GDM1 (cell line): ENCODE results near the gene TMX2.
"Not testable (repeated sequence)": the region's sequence is repeated elsewhere in the genome, so short reads cannot be mapped to it uniquely, and the experiment has no call there.

Experiments
- DNase-seq: peaks from one replicate; lab custom pipeline; 2025; lab: John Stamatoyannopoulos, UW

TMX2 gene

DNA sequence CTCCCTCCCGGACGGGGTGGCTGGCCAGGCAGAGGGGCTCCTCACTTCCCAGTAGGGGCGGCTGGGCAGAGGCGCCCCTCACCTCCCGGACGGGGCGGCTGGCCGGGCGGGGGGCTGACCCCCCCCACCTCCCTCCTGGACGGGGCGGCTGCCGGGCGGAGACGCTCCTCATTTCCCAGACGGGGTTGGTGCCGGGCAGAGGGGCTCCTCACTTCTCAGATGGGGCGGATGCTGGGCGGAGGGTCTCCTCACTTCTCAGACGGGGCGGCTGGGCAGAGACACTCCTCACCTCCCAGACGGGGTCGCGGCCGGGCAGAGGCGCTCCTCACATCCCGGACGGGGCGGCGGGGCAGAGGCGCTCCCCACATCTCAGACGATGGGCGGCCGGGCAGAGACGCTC, 4.3 kb downstream of the TMX2 start:
- not testable (repeated sequence) for DNase-seq

DNA sequence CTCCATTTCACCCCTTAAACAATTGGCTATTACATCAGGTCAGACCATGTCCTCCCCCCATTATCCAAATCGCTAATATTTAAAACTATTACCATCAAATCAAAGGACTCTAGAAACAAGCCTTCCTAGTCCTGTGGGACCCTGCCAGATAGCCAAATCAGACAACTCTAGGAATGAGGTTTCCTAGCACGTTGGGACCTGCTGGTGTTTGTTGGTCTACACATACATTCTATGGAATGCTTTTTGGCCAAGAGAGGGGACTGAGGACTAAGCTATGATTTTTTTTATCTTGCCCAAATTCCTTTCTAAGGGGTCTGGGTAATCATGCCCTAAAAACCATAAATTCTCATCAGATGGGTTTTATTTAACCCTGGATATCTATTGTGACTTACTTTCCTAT, 14.8 kb downstream of the TMX2 start:
- DNase-seq = no peak

DNA sequence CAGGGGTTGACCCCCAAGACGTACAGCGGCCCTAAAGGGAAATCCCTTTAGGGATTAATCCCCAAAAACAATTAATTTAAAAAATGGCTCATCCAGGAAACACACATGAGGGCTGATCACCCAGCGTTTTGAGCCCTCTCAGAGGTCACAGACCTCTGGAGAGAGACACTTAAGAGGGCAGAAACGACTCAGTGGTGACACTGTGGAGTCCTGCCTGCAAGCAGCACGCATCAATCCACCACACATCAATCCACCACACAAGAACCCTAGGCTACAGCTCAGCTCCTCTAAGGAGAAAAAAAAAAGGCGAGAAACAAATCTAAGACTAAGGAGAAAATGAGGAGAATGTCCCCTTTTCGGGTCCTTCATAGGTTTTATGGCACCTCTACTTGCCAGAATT, 16.4 kb downstream of the TMX2 start:
- no peak for DNase-seq

DNA sequence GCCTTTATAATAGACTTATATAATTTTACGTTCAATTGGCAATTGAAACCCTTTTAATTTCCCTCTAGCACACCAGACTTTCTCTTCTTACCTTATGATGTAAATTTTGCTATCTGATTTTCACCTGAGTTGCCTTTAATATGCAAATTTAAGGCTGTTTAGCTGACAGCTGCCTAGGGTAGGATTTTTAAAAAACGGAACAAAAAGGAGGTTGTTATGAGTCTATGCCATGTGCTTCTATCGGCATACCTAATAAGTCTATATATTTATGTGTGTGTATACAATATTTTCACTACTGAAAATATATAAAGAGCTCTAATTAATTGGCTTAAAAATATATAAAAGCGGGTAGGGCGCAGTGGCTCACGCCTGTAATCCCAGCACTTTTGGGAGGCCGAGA, 17.1 kb downstream of the TMX2 start:
- DNase-seq = no peak

DNA sequence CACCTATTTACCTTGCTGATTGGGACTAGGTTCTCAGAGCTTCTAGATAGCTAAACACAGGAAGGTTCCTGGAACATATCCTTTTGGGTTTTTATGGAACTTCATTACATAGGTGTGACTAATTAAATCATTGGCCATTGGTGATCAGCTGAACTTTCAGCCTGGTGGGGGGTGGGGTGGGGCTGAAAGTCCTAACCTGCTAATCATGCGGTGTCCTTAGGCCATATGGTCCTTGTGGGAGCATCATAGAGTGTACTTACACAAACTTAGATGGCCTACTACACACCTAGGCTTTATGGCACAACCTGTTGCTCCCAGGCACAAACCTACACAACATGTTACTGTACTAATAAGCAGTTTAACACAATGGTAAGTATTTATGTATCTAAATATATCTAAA, 20.3 kb downstream of the TMX2 start:
- no peak for DNase-seq

DNA sequence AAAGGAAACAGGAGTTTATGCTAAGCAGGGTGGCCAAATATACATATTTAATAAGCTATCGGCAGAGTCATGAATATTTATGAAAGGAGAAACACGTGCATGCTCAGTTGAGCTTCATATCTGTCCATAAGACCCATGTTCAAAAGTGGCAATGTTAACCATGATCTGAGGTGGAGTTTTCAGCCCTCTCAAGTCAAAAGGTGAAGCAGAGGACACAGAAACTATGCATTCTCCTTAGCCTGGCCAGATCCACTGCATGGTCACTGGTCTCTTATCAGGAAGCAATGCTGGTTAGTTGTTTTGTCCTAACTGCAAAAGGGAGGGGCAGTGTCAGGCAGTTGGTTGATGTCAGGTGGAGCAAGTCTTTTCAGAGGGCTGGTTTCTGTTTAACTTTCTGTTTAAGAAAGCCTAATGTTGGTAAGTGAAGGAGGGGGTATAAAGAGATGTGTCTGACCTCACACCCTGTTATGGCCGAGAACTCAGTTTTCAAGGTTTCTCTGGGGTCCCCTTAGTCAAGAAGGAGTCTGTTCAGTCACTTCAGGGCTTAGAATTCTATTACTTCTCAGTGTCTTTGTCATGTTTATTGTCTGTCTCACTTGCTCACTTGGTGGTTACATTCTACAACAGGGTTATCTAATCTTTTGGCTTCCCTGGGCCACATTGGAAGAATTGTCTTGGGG, 23.4 kb downstream of the TMX2 start:
- DNase-seq = no peak

DNA sequence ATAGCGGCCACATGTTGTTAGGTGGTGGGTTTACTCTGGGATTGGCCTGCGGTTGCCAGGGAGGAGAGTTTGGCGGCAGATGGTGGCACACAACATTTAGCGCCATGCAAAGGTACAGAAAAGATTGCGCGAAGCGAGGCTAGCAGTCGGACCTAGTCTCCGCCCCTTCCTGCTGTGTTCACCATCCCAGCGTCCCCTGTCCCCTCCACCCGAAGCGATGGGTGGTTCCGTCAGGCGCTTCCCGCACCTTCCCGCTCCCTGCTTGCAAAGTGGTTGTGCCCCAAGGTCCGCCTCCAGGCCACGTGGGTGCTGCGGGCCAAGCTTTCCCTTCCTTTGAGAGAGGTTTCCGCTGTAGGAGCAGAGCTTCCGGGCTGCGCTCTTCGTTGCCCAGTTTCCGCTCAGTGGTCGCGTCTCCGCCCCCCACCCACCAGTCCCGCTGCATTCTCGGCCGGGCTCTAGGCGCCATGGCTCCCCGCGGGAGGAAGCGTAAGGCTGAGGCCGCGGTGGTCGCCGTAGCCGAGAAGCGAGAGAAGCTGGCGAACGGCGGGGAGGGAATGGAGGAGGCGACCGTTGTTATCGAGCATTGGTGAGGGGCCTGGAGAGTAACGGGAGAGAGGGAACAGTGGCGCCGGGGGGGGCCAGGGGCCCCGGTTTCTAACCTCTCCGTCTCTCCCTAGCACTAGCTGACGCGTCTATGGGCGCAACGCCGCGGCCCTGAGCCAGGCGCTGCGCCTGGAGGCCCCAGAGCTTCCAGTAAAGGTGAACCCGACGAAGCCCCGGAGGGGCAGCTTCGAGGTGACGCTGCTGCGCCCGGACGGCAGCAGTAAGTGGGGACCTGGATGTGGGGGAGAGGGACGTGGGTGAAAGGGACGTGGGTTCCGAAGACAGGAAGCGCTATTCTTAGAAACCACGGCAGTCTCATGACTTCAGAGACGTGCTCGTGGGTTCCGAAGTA, 29.0 kb downstream of the TMX2 start, which contains the start of gene SELENOH:
Gene SELENOH, plus strand, starts transcription at position 360 of the 955 bp plus-strand sequence. Its CDS starts 105 bp downstream, at position 465.
- peak; percentile 98 for DNase-seq

DNA sequence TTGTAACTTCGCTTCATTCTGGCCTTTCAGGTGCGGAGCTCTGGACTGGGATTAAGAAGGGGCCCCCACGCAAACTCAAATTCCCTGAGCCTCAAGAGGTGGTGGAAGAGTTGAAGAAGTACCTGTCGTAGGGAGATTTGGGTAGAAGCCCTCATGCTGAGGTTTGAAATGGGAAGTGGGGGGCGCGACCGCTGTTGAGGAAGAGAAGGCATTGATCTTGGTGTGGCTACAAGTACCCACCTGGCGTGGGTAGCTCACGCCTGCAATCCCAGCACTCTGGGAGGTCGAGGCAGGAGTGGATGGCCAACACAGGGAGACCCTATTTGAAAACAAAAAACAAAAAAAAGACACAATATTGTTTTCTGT, 29.7 kb downstream of the TMX2 start:
- no peak for DNase-seq

DNA sequence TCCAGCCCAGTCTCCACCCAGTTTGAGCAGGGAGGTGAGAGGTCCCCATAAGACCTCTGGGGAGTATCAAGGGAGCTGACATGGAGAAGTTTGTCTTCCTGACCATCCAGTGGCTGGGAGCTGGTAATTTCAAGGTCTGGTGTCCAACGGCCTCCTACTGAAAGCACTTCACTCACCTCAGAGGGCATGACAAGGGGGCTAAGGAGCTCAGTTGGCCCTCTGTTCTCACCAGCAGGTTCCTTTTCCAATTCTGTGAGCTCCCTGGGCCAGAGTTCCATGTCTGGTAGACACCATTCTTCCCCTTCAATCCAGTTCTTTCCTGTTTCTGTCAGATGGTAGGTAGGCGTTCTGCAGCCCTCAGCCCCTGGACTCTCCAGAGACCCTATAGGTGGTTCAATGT, 32.0 kb downstream of the TMX2 start:
- DNase-seq = no peak

DNA sequence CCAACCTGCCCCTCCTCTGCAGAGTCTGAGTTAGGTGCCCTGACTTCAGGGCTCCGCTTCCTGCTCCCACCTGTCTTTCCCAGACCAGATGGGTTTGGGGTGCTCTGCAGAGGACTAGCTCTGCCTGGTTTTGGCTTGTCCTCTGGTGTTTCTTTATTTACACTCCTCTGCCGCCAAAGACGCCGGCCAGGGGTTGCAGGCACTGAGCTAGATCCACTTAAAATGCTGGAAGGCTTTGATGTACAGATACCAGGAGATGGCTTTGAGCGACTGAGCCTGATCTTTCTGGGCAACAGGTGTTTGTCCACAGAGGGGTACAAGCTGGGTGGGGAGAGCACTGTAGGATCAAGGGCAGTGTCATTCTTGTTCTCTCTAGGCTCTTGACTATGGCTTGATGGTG, 32.8 kb downstream of the TMX2 start:
- no peak for DNase-seq

DNA sequence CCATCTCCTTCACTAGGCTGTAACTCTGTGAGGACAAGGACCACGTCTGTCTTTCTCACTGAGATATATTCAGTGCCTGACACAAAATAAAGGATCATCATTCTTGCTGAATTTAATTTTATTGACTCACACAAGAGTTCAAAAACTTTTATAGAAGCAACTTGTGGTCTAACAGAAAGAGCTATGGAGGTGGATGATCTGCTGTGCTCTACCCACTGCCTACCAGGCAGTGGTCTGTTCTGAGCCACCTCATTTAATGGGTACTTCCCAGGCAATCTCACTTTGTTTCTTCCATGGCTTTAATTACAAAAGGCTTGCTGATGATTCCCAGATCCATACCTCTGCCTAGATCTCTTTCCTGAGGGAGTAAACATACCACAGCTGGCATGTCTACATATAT, 34.5 kb downstream of the TMX2 start:
- no peak for DNase-seq

DNA sequence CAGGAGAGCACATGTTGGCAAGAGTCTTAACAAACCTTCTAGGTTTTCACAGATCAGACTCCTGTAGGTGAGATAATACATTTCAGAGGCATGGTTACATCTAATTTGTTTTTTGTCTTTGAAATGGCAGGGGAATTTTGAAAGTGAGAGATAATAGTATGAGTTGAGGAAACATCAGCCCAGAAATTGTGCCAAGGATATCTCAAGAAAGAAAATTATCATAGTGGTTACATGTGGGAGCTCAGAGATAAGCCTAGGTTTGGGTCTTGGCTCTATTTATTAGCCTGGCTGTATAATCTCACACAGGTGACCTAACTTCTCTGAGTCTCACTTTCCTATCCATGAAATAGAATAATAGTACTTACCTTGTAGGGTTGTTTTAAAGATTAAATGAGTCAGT, 38.8 kb downstream of the TMX2 start:
- DNase-seq = no peak

DNA sequence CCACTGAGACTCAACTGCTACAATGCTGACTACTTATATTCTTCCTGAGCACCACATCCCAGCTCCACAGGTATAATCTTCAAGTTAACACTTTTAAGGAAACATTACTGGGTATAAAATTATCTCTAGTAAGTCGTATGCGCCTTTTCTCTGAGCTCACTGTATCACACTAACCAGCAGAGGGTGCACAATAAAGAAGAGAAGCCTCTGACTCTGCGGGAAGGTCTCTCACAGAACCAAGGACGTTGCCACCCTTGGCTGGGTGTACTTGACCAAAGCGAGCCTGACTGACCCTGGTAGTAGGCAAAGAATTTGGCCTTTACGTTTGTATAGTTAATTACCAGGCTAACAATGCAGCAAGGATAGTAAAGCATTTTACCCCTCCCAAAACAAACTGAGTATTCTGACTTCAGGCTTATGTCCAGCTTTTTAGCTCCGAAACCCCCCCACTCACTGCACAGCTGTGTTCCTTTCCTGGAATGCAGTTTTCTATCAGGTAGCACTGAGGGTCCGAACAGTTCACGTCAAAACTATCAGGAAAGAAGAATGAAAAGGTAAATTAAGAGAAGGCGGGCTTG, 39.4 kb downstream of the TMX2 start, which contains the start of gene BTBD18:
Gene BTBD18, minus strand, starts transcription at position 144 of the 578 bp plus-strand sequence. CDS start 631 bp downstream, outside the sequence.
- no peak for DNase-seq

DNA sequence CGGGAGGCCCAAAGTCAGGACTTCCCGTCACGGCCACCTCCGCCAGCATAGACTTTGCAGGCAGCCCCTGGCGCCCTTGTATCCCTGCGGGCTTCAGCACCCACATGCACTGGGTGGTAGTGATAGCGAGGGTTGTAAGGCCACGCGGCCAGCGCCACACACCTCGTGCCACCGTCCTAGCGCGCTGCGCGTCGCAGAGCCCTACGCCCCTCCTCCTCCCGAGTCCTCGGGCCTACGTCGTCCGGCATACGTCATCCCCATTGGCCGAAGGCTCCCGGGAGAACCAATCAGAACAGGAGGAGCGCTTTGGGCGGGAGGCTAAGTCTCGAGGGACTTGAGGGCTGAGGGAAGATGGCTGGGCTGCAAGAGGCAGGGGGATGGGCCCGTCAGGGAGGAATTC, 40.6 kb downstream of the TMX2 start:
- no peak for DNase-seq

DNA sequence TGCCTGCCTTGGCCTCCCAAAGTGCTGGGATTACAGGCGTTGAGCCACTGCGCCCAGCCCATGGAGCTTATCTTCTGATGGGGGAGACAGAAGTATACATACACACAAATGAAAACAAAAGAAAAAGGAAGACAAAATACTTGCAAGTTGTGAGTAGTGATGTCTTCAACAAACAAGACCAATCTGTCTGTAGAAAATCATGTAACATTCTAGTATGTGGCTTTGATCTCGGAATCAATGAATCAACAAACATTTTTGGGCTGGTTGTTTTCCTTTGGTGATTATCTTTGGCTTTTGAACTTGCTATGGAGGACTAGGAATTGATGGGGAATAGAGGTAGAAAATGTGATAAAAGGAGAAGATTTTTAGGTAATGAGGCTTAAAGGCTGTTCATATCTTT, 45.8 kb downstream of the TMX2 start:
- no peak for DNase-seq

DNA sequence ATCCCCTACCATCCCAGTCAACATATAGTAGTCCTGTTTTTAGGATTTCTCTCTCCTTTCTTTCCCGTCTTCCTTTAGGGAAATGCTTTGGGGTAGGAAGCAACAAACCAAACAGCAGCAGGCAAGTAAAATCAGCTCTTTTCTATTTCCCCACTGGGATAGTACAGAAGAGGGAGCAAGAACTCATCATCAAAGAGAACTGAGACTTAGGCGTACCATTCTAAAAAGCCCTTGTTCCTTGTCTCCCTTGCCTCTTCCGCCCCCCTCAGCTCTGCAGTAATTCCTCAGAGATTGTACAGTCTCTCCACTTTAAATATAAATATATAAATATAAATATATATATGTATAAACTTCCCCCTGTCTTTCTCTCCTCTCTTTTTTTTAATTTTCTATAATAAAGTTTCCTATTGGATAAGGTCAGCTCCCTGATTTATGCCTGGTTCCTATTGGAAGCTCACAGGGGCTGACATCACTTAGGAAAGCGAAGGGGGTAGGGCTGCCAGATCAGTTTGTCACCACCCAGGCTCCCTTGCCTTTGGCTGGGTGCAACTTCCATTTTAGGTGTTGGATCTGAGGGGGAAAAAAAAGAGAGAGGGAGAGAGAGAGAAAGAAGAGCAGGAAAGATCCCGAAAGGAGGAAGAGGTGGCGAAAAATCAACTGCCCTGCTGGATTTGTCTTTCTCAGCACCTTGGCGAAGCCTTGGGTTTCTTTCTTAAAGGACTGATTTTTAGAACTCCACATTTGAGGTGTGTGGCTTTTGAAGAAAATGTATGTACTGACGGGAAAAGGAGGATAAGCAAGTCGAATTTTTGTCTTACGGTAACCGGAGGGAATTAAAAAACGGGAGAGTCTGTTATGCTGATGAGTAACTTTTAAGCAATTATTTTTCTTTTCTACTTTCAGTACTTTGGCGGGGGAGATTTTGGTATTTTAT, 49.2 kb downstream of the TMX2 start, which contains the start of gene CTNND1:
Gene CTNND1, plus strand, starts transcription at position 502 of the 934 bp plus-strand sequence. CDS start 29,677 bp downstream, outside the sequence.
- DNase-seq = peak; percentile 79

DNA sequence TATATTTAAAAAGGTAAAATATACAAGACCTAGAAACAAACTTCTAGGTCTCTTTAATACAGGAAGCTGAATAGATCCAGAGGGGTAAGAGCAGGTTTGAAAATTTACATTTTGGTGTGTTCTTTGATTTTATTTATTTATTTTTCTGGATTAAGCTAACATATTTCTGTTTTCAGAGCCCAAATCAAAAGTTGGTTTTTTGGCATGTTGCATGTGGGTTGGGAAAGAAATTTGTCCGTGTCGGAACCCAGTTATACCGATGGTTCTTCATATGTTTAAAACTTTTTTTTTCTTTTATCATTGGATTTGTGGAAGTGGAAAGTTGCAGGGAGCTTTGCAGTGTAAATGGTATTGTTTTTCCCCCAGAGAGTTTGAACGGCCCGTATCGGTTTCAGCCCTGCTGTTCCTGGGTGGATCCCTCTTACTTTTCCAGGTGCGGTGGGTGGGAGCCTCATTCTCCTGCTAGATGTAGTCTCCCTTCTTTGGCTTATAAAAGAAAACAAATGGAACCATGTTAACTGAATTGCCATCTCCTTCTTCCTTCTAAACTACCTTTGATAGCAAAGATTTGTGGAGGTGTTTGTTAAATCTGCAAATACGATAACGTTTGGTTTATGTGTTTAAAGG, 50.0 kb downstream of the TMX2 start:
- no peak for DNase-seq

DNA sequence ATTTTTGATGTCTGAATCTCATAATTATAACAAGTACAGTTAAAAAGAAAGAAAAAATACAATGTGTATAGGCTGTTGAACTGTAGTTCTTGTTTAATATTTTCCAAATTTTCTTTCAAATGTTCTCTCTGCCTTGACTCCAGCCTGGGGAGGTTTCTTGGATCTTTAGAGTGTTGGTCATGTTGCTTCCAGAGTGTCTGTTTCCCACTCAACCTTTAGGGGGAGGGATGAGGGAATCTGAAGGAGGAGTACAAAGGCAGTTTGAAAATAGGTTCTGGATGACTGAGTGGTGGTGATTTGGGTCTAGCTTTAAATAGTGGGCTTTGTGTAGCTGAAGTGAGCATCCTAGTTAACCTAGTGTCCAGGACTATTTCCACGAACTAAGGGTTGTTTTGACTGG, 51.2 kb downstream of the TMX2 start:
- no peak for DNase-seq

DNA sequence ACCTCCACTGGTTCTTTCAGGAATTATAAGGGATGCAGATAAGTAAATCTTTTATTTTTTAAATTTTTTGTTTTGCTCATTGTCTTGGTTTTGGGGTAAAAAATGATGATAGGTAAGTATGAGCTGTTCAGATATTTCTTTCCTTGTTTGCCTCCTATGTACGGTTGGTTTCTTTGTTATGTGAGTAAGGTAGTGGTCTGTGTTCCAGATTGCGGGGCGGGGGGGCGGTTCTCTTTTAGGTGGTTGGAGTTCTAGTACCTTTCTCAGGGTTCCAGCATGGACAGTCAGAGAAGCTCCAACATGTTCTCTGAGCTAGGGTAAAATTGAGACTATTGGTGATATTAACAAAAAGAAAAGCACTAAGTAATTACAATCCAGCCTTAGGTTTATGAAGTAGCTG, 51.6 kb downstream of the TMX2 start:
- no peak for DNase-seq

DNA sequence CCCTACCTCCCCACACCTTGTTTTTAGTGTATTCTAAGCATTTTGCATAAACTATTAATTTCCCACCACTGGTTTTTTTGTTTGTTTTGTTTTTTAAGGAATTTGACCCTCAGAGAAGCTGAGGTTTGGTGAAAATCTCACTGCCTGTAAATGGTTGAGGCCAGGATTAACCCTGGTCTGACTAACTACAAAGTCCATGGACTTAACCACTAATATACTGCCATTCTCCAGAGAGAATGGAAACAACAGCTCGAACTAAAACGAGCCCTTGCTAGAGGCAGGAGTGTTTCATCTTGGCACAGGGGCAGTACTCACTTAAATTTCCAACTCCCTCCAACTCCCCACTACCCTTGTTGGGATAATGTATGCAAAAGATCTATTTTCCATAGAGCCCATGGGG, 52.2 kb downstream of the TMX2 start:
- no peak for DNase-seq

DNA sequence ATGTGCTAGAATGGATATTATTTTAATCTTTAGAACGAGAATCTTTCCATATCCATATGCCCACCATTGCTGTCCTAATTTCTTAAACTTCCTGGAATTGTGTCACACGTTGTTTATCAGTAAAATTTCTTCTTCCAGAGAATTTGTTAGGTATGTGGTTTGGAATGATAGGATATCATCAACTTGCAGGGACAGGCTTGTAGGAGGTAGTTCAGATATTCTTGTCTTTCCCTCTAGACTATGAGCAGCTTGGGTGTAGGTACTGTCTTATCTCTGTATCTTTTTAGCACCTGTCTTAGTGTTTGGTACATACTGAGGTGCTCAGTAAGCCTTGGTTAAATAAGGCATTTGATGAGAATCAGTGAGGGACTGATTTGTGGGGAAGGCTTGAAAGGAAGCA, 52.6 kb downstream of the TMX2 start:
- DNase-seq = no peak
